DOHH2 (cell line): ENCODE measurements around the gene LACTBL1.

Experiments used
- EZH2phosphoT487 ChIP-seq: fragments of 200-600 bp; sonication (generic); IDR thresholded peaks from 2 replicates; pipeline ENCODE4 v1.6.1; 2017; ENCODE audit warnings: borderline replicate concordance, mild to moderate bottlenecking, antibody characterized with exemption, low read length, moderate library complexity, mixed read lengths
- TF ChIP-seq, protein P1 (sequence below): fragments of 200-600 bp; sonication (generic); IDR thresholded peaks from one replicate; pipeline ENCODE4 v1.5.1; 2014; ENCODE audit warnings: antibody characterized with exemption, mild to moderate bottlenecking, low read depth, low read length; ENCODE audit not compliant: poor library complexity, severe bottlenecking

DNA sequence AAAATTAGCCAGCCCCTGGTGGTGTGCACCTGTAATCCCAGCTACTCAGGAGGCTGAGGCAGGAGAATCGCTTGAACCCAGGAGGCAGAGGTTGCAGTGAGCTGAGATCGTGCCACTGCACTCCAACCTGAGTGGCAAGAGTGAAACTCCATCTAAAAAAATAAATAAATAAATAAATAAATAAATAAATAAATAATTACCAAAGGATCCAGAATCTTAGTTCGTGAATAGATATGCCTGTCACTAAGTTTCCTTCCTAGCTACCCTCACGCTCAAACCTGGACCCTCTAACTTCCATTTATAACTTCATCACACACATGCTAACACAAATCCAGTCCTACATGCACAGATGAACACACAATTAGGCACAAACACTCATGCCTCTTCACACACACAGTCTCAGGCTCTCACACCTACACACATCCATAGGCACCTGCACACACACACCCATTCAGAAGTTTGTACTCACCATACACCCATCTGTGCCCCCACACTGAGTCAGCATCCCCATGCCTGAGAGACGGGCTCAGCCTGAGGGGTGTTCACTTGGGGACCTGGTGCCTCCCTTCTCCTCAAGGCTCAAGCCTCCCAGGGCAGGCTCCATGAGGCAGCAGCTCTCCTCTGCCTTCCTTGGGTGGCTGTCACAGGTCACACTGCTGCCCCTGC is 61.5 kb downstream of the LACTBL1 start:
- TF ChIP-seq, protein P1, sequence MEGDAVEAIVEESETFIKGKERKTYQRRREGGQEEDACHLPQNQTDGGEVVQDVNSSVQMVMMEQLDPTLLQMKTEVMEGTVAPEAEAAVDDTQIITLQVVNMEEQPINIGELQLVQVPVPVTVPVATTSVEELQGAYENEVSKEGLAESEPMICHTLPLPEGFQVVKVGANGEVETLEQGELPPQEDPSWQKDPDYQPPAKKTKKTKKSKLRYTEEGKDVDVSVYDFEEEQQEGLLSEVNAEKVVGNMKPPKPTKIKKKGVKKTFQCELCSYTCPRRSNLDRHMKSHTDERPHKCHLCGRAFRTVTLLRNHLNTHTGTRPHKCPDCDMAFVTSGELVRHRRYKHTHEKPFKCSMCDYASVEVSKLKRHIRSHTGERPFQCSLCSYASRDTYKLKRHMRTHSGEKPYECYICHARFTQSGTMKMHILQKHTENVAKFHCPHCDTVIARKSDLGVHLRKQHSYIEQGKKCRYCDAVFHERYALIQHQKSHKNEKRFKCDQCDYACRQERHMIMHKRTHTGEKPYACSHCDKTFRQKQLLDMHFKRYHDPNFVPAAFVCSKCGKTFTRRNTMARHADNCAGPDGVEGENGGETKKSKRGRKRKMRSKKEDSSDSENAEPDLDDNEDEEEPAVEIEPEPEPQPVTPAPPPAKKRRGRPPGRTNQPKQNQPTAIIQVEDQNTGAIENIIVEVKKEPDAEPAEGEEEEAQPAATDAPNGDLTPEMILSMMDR, result no peak
- TF ChIP-seq EZH2phosphoT487, result no peak
